Endothelial cell (in vitro differentiated cells): ENCODE results near the gene ANKRD33B. TPM values are rescaled to one million over a fixed set of nuclear protein-coding genes. Genes with fewer than 3 reads are reported as not detected.
"Not testable (repeated sequence)": the region's sequence is repeated elsewhere in the genome, so short reads cannot be mapped to it uniquely, and the experiment has no call there.

Experiments
- DNase-seq: peaks from one replicate; pipeline ENCODE4 v3.0.0; 2021; ENCODE audit warnings: low spot score
- H3K27ac Mint-ChIP-seq: one replicate; pipeline ENCODE4 v1.8.0; 2021; ENCODE audit warnings: mixed read lengths, inconsistent platforms; ENCODE audit not compliant: unreplicated experiment
- H3K27me3 Mint-ChIP-seq: one replicate; pipeline ENCODE4 v1.8.0; 2021; ENCODE audit warnings: mild to moderate bottlenecking, moderate library complexity, mixed read lengths, inconsistent platforms; ENCODE audit not compliant: unreplicated experiment
- H3K36me3 Mint-ChIP-seq: one replicate; pipeline ENCODE4 v1.8.0; 2021; ENCODE audit warnings: mild to moderate bottlenecking, low read depth, mixed read lengths, inconsistent platforms; ENCODE audit not compliant: unreplicated experiment
- H3K4me1 Mint-ChIP-seq: one replicate; pipeline ENCODE4 v1.8.0; 2021; ENCODE audit warnings: mild to moderate bottlenecking, mixed read lengths, inconsistent platforms; ENCODE audit not compliant: unreplicated experiment
- H3K4me3 Mint-ChIP-seq: one replicate; pipeline ENCODE4 v1.8.0; 2021; ENCODE audit warnings: mild to moderate bottlenecking, mixed read lengths, inconsistent platforms; ENCODE audit not compliant: unreplicated experiment
- H3K9me3 Mint-ChIP-seq: one replicate; pipeline ENCODE4 v1.8.0; 2021; ENCODE audit warnings: mixed read lengths, inconsistent platforms; ENCODE audit not compliant: unreplicated experiment
- CTCF ChIP-seq: fragments of 200-600 bp; sonication (generic); IDR thresholded peaks from one replicate; pipeline ENCODE4 v1.5.0; 2021; ENCODE audit warnings: antibody characterized with exemption; ENCODE audit not compliant: unreplicated experiment
- total RNA-seq: library from RNA; stranded (reverse); fragmentation: NEBNext Ultra II Directional; extraction: Animal tissue kit (Norgen Biotek cat#: 25700); gene quantifications from one replicate; pipeline ENCODE4 v1.2.1, GENCODE V29; 2021; ENCODE audit not compliant: unreplicated experiment

The ANKRD33B gene
- total RNA-seq, 1 donor from 2014 or later, result 7.0 TPM

- no peak overlapping the region for H3K4me3 Mint-ChIP-seq
- peaks cover 3% of the 10 kb centered on the region for H3K36me3 Mint-ChIP-seq
- peaks cover 2% of the 10 kb centered on the region for H3K27me3 Mint-ChIP-seq
- peaks cover 5% of the 10 kb centered on the region for H3K9me3 Mint-ChIP-seq
- no peak overlapping the region for H3K27ac Mint-ChIP-seq
- peaks cover 5% of the 10 kb centered on the region for H3K4me1 Mint-ChIP-seq
- no peak for TF ChIP-seq CTCF
- DNase-seq, result no peak
Observed at GRCh38 chr5:10572451-10572850, 8.6 kb downstream of the ANKRD33B start.

GRCh38 chr5:10573487-10574145, 9.7 kb downstream of the ANKRD33B start:
- Mint-ChIP-seq H3K4me1 (peaks cover 14% of the 10 kb centered on the region), H3K27me3 (peaks cover 2% of the 10 kb centered on the region), H3K36me3 (peaks cover 3% of the 10 kb centered on the region), H3K27ac (no peak overlapping the region), H3K9me3 (peaks cover 5% of the 10 kb centered on the region), H3K4me3 (no peak overlapping the region)
- DNase-seq, result no peak
- no peak for TF ChIP-seq CTCF

- H3K9me3 Mint-ChIP-seq, H3K27me3 Mint-ChIP-seq: not testable (repeated sequence)
- H3K4me1 Mint-ChIP-seq, result peaks cover 14% of the 10 kb centered on the region
Observed at GRCh38 chr5:10574879-10575278, 11.0 kb downstream of the ANKRD33B start.

GRCh38 chr5:10576121-10576789, 12.4 kb downstream of the ANKRD33B start:
- H3K4me1 Mint-ChIP-seq, result peaks cover 14% of the 10 kb centered on the region
- peaks cover 2% of the 10 kb centered on the region for H3K27me3 Mint-ChIP-seq
- H3K4me3 Mint-ChIP-seq, result no peak overlapping the region
- peaks cover 3% of the 10 kb centered on the region for H3K36me3 Mint-ChIP-seq
- no peak for TF ChIP-seq CTCF
- DNase-seq, result no peak
- H3K27ac Mint-ChIP-seq, result no peak overlapping the region
- peaks cover 5% of the 10 kb centered on the region for H3K9me3 Mint-ChIP-seq

More at GRCh38 chr5:10574879-10575278, 11.0 kb downstream of the ANKRD33B start:
- H3K36me3 Mint-ChIP-seq, H3K27ac Mint-ChIP-seq, DNase-seq, H3K4me3 Mint-ChIP-seq: not testable (repeated sequence)

DNA sequence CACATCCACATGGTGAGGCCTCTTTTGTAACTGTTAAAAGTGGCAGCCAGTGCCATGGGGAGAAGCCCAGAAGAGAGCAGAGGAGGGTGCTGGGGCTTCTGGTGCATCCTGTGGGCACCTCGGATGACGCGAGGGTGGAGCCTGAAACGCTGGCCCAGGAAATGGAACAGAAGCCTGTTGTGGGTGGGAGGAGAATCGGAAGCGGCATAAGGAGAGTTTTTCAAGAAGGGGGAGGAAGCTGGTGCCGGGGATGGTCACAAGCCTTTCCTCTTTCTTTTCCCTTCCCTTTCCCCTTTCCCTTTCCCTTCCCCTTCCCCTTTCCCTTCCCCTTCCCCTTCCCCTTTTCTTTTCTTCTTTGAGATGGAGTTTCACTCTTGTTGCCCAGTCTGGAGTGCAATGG, 12.9 kb downstream of the ANKRD33B start:
- Mint-ChIP-seq H3K4me1 (peaks cover 14% of the 10 kb centered on the region), H3K36me3 (peaks cover 3% of the 10 kb centered on the region), H3K4me3 (no peak overlapping the region), H3K9me3 (peaks cover 5% of the 10 kb centered on the region), H3K27ac (no peak overlapping the region), H3K27me3 (peaks cover 2% of the 10 kb centered on the region)
- DNase-seq, result no peak
- no peak for TF ChIP-seq CTCF
